NCI-H128 (cell line): ENCODE results near the gene UBE2O.

Source experiments
- DNase-seq: peaks from one replicate; lab custom pipeline; 2025; ENCODE audit not compliant: unreplicated experiment; lab: John Stamatoyannopoulos, UW

UBE2O gene

DNA sequence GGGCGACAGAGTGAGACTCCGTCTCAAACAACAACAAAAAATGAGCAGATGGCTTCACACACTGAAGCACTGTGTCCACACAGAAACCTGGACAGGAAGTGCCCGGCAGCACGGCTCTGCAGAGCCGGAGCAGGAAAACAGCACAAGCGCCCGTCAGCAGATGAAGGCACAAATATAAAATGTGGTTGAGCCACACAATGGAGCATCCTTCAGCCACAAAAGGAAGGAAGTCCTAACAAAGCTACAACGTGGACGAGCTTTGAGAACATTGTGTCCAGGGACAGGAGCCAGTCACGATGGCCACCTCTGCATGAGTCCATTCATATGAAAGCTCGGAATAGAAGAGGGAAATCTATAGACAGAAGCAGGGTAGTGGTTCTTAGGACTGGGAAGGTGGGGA lies 32.6 kb upstream of the UBE2O start:
- DNase-seq: no peak

DNA sequence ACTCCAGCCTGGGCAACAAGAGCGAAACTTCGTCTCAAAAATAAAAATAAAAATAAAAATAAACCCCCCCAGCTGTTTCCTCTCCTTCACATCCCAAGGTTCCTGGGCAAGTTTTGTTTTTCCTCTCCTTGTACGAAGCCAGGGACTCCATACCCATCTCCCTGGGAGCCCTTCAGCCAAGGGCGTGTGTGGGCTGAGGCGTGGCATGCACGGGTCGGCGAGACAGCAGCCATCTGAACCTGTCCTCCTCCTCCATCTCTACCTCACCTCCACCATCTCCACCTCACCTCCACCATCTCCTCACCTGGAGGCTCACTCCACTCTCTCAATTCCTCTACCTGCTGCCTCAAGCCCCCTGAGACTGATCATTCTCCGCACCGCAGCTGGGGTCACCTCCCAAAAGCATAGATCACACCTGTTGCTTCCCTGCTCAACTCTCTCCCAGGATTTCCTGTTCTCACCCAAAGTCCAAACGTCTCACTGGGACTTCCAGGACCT lies 31.3 kb upstream of the UBE2O start:
- no peak for DNase-seq

- DNase-seq: no peak
Measured at GRCh38 chr17:76481071-76481655, 28.2 kb upstream of the UBE2O start.

DNA sequence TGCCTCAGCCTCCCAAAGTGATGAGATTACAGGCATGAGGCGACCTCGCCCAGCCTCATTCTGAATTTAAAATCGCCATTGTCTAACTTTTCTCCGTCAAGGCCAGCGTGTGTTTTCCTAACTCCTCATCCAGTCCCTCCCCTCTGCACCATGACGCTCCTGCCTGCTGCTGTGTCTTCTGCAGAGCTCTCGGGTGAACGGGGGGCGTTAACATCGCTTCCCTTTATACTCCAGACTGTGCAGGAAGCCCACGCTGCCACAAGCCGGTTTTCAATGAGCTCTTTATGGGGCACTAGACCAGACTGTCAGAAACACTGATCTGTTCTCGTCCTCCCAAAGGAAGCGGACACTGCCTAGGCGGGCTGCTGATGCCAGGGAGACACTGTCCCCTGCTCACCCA lies 27.7 kb upstream of the UBE2O start:
- no peak for DNase-seq

DNA sequence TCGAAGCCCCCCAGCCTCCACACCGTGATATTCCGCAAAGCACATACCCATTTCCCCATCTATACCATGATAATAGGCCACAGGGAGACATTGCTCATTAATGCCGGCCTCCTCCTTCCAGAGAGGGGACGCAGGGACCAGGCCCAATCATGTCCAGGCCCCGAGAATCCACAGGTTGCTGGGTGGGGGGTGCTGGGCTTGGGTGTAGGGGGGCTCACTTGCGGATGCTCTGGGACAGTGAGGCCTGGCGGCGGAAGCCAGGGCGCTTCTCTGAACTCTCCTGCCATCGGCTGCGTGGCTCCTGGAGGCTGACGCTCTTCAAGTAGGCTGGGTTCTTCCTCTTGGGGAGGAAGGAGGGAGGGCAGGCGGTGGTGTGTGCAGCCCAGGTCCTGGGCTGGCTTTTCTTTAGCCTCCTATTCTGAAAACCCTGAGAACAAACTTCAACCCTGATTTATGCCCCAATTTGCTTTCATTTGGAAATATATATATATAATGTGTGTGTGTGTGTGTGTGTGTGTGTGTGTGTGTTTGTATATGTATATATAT lies 26.6 kb upstream of the UBE2O start:
- DNase-seq: no peak

- DNase-seq: no peak
Measured at GRCh38 chr17:76478730-76479514, 26.0 kb upstream of the UBE2O start.

DNA sequence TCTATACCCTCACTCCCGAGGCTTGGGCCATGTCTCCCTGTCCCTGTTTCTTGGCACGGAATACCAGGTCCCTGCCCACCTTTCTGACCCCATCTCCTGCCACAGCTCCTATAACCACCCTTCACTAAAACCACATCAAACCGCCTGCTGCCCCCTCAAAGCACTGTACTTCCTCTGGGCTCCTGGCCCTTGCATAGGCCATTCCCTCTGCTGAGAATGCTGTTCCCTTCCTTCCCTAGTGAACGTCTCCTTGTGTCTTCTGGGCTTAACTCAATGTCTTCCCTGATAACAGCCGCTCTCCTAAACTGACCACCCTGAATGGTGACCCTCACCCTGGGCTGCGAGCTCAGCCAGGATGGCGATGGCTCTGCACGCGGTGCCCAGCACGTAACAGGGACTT lies 25.1 kb upstream of the UBE2O start:
- DNase-seq: no peak

- no peak for DNase-seq
Measured at GRCh38 chr17:76477576-76477975, 24.6 kb upstream of the UBE2O start.

DNA sequence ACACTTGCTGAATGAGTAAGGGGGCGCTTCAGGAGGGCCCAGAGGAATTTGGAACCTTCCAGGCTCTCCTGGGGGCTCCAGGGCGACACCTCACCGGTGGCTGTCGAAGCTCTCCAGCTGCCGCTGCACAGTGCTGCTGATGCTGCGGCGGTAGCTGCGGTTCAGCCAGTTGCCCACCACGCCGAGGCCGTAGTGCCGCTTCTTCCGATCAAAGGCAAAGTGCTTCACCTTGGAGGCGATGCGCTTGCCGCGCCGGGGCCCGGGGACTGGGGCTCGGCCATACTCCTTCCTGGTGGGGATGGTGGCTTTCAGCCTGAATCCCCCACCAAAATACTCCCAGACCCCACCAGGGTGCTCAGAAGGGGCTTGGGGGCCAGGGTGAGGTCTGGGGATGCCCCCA lies 23.8 kb upstream of the UBE2O start:
- DNase-seq: no peak

DNA sequence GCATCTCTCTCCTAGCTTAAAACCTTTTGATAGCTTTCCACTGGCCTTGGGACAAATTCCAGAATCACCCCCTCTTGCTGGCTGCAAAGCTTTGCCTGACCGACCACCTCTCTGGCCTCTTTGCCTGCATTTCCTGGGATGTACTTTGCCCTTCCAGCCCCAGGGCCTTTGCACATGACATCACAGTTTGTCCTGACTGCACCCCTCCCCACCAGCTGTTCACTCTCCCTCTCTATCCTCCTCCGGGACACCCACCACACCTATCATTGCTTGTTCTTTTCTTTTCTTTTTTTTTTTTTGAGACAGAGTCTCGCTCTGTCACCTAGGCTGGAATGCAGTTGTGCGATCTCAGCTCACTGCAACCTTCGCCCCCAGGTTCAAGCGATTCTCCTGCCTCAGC lies 22.4 kb upstream of the UBE2O start:
- DNase-seq: no peak

DNA sequence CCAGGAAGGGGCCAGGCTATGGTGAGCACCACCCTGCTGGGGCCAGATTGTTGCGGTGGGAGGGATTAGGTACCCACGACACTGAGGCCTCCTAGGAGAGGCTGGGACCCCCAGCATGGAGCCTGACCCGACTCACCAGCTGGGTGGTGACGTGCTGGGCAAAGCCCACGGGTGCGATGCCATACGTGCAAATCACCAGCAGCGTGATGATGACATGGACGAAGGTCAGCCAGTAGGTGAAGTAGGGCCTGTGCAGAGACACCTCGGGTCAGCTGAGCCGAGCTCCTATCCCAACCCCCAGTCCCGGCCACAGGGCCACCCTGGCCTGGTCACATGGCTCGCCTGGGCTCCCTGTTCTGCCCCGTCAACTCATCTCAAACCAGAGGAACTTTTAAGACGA lies 21.9 kb upstream of the UBE2O start:
- no peak for DNase-seq

DNA sequence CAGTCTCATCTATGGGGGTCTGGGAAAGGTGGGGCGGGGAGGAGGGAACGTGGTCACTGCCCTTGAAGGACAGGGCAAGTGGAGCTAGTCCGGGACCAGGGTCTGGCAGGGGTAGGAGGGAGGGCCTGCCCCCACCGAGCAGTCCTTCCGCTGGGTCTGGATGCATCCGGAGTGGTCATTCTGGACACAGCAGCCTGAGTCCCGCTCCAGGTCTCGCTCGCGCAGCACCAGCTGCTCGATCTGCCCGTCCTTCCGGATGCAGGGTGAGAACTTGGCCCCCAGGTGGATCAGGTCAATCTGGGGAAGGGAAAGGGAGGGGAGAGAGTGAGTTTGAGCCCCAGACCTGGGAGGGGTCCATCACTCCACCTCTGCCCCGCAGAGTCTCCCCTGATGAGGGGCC lies 21.3 kb upstream of the UBE2O start:
- no peak for DNase-seq

DNA sequence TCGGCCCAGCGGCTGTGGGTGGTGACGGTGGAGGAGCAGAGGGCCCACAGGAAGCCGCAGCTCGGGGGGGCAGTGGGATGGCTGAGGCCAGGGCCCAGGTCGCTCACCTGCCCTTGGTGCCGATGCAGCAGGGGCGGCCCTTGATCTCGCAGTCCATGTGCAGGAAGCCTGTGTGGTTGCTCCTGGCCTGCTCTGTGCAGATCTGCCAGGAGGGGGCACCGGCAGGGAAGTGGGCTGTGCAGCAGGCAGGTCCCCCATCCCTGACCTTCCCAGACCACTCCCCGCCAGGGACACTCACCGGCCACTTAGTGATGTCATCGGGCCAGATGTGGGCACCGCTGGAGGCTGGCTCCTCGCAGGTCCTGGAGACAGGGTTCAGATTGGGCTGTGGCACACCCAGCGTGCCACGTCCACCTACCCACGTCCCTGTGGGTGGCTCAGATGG lies 20.6 kb upstream of the UBE2O start:
- no peak for DNase-seq

DNA sequence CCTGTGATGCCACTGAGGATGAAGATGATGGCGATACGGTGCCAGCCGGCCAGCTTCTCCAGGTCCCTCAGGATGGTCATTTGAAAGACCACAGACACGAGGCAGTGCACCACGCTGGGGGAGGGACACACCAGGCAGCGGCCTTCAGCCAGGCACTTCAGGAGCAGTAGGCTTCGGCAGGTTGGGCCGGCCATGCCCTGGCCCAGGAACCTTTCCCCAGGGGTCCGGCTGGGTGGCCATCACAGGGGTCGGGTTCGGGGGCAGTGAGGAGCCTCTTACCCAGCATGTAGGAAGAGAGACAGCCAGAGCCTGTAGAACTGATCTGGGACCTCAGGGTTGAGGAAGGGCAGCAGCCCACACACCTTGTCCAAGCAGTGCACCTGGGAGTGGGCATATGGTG lies 19.8 kb upstream of the UBE2O start:
- no peak for DNase-seq

DNA sequence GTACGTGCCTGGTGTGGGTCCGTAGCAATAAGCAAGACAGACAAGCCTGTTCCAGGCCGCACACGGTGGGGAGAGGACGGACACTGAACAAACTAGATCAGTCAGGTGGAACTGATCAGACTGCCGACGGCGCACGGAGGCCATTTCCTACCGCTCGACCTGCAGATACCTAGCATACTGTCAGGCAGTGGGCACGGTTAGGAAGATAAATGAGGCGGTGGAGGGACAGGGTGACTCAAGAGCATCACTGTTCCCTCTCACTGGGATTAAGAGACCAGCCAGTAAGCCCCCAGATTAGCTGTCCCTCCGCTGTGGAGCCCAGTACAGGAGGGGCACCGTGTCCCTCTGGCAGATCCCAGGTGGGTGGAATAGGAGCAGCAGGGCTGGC lies 19.3 kb upstream of the UBE2O start:
- DNase-seq: no peak

- no peak for DNase-seq
Measured at GRCh38 chr17:76471498-76472257, 18.7 kb upstream of the UBE2O start.

DNA sequence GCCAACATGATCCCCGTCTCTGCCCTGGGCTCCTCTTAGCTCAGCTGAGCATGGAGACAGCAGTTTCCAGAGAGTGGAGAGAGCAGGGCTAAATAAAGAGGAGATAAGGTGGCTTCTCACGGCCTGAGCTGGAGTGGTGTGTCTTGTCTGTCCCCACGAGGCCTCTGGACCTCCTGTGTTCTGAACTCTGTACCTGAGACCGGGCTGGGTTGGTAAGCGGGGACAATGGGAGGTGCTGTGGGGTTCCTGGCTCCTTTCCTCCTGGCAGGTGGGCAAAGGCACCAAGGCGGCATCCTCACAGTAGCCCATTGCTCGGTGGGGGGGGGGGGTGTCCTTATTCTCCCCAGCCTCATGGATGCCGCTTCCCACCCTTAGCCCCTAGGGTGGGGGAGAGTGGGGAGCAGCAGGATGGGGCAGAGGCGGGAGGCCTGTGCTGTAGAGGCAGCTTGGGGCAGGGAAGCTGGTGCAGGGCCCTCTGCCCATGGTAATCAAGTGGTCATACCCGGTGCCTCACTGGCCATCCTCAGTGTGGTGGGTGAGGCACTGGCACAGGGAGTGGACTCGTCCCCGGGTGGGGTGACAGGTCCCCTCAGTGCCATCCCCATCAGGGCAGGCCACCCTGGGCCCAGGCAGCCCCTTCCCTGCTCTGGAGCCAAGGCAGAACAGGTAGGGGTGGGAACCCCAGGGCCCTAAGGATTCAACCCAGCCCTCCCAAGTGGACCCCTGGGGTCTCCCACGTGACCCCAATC lies 17.2 kb upstream of the UBE2O start:
- DNase-seq: no peak

- no peak for DNase-seq
Measured at GRCh38 chr17:76469076-76469990, 16.4 kb upstream of the UBE2O start.

DNA sequence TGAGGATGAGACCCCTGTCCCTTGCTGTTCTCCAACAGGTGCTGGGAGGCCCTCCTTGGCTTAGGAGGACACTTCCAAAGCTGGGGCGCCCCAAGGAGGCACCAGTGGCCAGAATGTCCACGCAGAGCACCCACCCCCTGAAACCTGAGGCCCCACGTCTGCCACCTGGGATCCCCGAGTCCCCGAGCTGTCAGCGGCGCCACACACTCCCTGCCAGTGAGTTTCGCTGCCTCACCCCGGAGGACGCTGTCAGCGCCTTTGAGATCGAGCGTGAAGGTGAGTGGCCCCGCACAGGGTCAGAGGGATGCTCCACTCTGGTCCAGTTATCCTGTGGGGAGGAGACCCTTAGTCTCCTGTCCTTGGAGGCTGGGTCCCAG lies 15.7 kb upstream of the UBE2O start:
- DNase-seq: no peak
